ENCODE results near the gene CLK3.

GRCh38 chr15:74627766-74628165 is 12.1 kb downstream of the CLK3 start:
- TF ChIP-seq CTCF (IDR thresholded peaks at IDR 0.05) (no peak), POLR2A (IDR thresholded peaks at IDR 0.05) (no peak)
